Measurements from ENCODE around the gene RGN. TPM values are rescaled to one million over a fixed set of nuclear protein-coding genes. Genes with fewer than 3 reads are reported as not detected.

The RGN gene
- total RNA-seq, 1 experiment from 2014 or later = not detected

DNA sequence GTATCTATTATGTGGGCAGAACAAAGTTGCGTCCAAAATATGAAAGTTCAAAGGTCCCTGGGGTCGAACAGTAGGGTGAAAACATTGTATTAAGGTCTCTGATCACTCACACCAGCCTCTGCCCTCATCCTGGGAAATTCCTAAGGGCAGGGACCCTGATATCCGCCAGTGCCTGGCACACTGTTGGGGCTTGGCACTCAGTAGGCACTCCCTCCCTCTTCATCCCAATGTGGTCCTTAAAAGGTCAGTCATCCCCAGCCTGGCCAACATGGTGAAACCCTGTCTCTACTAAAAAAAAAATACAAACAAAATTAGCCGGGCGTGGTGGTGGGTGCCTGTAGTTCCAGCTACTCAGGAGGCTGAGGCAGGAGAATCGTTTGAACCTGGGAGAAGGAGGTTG, 59.9 kb downstream of the RGN start:
- peaks cover 9% of the 10 kb centered on the region; the same call in 1 of the 2 replicates for H3K36me3 ChIP-seq (ENCODE audit: low read depth, low read length)
- no peaks in the 10 kb centered on the region for H4K20me1 ChIP-seq (ENCODE audit: low read length)
- no TSS peak for BruUV-seq (replicated peaks)
- intact Hi-C loops (cut with micrococcal nuclease) = no loop called here
- H3K4me1 ChIP-seq (ENCODE audit: insufficient read depth, low read length) = peaks cover 5% of the 10 kb centered on the region; the same call in 1 of the 2 replicates
- H3F3A ChIP-seq (ENCODE audit: low read length, unreplicated experiment) = no peaks in the 10 kb centered on the region
- H3K9me3 ChIP-seq (ENCODE audit: low read length) = no peaks in the 10 kb centered on the region
- peaks cover 13% of the 10 kb centered on the region for H3K79me2 ChIP-seq (ENCODE audit: low read length)
- no peak overlapping the region for H2AFZ ChIP-seq (ENCODE audit: low read length)
- DNase-seq (no peak), ATAC-seq (no peak)
- H3K27me3 ChIP-seq (ENCODE audit: low read length) = no peaks in the 10 kb centered on the region
- H3K27ac ChIP-seq (ENCODE audit: low read length) = no peak overlapping the region
- TF ChIP-seq CTCF (conservative IDR thresholded peaks at IDR 0.05; ENCODE audit: low read depth, low read length) (no peak), EZH2phosphoT487 (IDR thresholded peaks at IDR 0.05; ENCODE audit: borderline replicate concordance, low read length) (no peak)
- no peak overlapping the region for H3K9ac ChIP-seq (ENCODE audit: low read length)
- ChIA-PET CTCF (no interaction called here), POLR2A (ENCODE audit: unreplicated experiment) (no interaction called here)
- no peak overlapping the region for H3K4me3 ChIP-seq (ENCODE audit: low read length)
- H3K9me2 ChIP-seq (replicated peaks; ENCODE audit: low read length) = no peaks in the 10 kb centered on the region
- H3K4me2 ChIP-seq (ENCODE audit: low read length) = no peak overlapping the region

Other genes with a start within 250 kb of the RGN start
- gene RP2, start 241.4 kb upstream of the RGN start, total RNA-seq (2014; rRNA removed) = 11.0 and 12.4 TPM in 2 replicates
- 7.1 and 7.3 TPM in 2 replicates for gene JADE3, start 166.0 kb upstream of the RGN start, total RNA-seq (2014; rRNA removed)
- 164 and 258 TPM in 2 replicates for gene NDUFB11, start 66.3 kb downstream of the RGN start, total RNA-seq (2014; rRNA removed)
- gene RBM10, start 66.8 kb downstream of the RGN start, total RNA-seq (2014; rRNA removed) = 71.5 and 87.0 TPM in 2 replicates
- 282 and 299 TPM in 2 replicates for gene UBA1, start 115.4 kb downstream of the RGN start, total RNA-seq (2014; rRNA removed)
- gene CDK16, start 140.2 kb downstream of the RGN start, total RNA-seq (2014; rRNA removed) = 155 and 208 TPM in 2 replicates
- 31.3 and 37.3 TPM in 2 replicates for gene USP11, start 154.6 kb downstream of the RGN start, total RNA-seq (2014; rRNA removed)

All from PC-3 (cell line).